Limb (tissue), 2 donors: ENCODE results near the gene ZNF746.

Source experiments
- DNase-seq, 2 donors: peaks; one replicate each; pipeline ENCODE4 v3.0.0-alpha.2; 2016; ENCODE audit errors: extremely low spot score in 2 of 2

ZNF746 gene

DNA sequence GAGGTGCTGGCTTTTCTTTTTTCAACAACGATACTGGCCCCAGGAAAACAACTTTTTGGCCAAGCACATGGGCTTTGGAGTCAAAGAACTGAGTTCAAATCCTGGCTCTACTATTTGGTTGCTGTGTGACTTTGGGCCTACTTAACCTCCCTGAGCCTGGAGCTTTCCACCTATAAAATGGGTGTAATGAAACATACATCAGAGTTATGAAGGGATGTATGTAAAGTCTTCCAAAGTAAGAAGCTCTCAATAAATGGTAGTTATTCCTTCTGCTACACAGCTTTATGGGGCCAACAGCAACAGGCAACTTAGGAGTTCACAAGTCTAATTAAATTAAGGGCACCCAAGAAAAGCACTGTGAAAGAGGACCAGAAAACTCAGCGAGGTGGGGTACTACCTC lies 69.7 kb downstream of the ZNF746 start:
- no peak for DNase-seq

- DNase-seq, result no peak
Measured at GRCh38 chr7:149427096-149427680, 70.4 kb downstream of the ZNF746 start.

GRCh38 chr7:149423449-149424110 lies 74.0 kb downstream of the ZNF746 start:
- DNase-seq, result peak in 1 of 2 donors; percentile 52

- DNase-seq, result peak in 1 of 2 donors; percentile 53
Measured at GRCh38 chr7:149422914-149423301, 74.7 kb downstream of the ZNF746 start.
